ENCODE measurements around the gene MAST2.
"Not testable (repeated sequence)": the region's sequence is repeated elsewhere in the genome, so short reads cannot be mapped to it uniquely, and the experiment has no call there.

Gene MAST2

DNA sequence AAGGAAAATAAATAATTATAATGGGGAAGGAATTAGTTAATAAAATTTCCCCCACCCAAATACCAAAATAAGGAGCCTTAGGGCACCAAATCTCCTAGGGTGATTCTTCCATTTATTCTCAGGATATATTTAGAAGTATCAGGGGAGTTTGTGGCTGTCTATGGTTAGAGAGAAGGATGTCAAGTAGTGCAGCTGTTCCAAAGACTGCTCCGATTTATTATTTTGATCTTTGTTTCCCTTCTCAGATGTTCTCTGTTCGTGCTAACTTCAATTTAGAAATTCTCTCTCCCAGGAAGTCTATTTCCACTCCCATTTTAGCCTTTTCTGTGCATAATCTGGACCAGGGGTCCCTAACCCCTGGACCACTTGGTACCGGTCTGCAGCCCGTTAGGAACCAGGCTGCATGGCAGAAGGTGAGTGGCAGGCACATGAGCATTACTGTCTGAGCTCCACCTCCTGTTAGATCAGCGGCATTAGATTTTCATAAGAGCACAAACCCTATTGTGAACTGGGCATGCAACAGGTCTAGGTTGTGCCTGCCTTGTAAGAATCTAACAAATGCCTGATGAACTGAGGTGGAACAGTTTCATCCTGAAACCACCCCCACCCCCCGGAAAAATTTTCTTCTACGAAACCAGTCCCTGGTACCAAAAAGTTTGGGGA is 9.3 kb upstream of the MAST2 start:
- ChIA-PET CTCF (no interaction called here), POLR2A (no interaction called here)
- no peak for TF ChIP-seq CTCF (IDR thresholded peaks at IDR 0.05; ENCODE audit: control extremely low read depth, extremely low read depth, low read depth, missing control alignments)
- DNase-seq (ENCODE audit: extremely low spot score) = no peak

- no peak for DNase-seq (ENCODE audit: extremely low spot score)
- POLR2A ChIA-PET = no interaction called here
- TF ChIP-seq CTCF (IDR thresholded peaks at IDR 0.05; ENCODE audit: control extremely low read depth, extremely low read depth, low read depth, missing control alignments) = no peak
- CTCF ChIA-PET = no interaction called here
These were observed 7.0 kb upstream of the MAST2 start for GRCh38 chr1:45796381-45796780.

DNA sequence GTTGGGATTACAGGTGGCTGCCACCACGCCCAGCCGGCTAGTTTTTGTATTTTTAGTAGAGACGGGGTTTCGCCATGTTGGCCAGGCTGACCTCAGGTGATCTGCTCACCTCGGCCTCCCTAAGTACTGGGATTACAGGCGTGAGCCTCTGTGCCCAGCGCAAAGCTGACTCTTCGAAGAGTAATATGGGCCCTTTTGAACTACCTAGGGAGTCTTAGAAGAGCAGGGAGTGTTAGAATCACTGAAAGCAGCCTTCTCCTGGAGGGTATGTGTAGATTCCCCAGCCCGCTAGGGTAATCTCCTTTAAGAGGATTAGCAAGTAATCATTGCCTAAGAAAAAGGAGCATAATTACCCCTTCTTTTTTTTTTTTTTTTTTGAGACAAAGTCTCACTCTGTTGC is 6.5 kb upstream of the MAST2 start:
- POLR2A ChIA-PET = interaction anchor here (0.6 kb wide), 1 partner anchor 199 kb away, joined by 3 read pairs; no protein-coding TSS in a partner anchor
- no peak for DNase-seq (ENCODE audit: extremely low spot score)
- CTCF ChIA-PET = no interaction called here
- TF ChIP-seq CTCF (IDR thresholded peaks at IDR 0.05; ENCODE audit: control extremely low read depth, extremely low read depth, low read depth, missing control alignments) = no peak

DNA sequence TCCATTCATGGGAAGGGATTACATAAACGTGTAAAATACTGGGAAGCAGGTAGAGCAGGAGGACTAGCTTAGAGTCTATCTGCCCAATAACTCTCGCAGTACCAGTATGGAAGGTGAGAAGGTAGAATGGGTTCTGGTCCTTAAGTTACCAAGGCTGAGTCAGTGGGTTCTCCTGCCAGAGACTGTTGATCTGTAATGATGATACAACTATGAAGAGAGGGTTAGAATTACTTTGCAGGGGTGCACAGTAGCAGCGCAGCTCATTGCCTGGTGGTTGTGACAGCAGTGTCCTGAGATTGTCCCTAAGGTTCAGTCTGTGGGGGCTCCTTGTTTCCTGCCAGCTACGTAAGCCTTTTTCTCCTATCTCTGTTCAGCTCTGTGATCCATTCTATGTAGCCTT is 2.5 kb upstream of the MAST2 start:
- CTCF ChIA-PET = interaction anchor here (0.8 to 1.8 kb wide), 4 partner anchors 9 to 423 kb away, joined by 3 to 4 read pairs (median 3); no protein-coding TSS in a partner anchor
- TF ChIP-seq CTCF (IDR thresholded peaks at IDR 0.05; ENCODE audit: control extremely low read depth, extremely low read depth, low read depth, missing control alignments) = no peak
- POLR2A ChIA-PET = no interaction called here
- DNase-seq (ENCODE audit: extremely low spot score) = no peak

DNA sequence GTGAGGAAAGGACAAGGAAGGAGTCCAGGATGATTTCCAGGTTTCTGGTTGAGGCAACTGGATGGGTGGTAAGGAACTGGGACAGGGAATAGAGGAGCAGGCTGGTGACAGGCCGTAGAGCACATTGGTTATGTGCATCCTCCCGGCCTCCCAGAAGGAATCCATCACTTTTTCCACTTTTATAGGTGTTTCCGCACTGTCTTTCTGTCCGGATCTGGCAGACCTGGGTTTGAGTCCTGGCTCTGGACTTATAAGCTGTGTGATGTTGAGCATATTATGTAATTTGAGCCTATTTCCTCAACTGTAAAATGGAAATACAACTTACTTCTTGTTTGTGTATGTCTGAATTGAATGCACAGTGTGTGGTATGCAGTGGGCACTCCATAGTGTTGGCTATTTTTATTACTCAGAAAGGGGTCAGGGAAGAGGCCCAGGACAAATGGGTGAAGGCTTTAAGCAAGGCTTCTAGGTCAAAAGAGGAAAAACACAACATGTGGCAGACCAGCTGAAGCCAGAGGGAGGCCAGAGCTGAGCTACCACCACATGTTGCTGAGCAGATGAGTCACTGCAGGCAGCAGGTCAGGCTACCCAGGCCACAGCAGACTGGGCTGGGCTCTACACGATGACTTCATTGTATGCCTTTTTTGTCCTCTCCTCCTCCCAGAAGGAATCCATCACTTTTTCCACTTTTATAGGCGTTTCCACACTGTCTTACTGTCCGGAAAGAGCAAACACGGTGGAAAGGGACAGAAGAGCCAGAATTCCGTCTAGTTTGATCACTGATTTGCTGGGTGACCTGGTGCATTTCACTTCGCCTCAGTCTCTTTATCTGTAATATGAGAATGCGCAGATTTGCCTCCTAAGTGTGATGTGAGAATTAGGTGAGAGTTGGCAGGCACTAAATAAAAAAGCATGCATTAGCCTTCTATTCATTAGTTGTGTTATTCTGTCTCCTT is 791 bp upstream of the MAST2 start:
- ChIA-PET POLR2A (interaction anchor here (0.6 kb wide), 1 partner anchor 115 kb away, joined by 3 read pairs; no protein-coding TSS in a partner anchor), CTCF (interaction anchor here (1.5 kb wide), 1 partner anchor 29 kb away, joined by 4 read pairs; no protein-coding TSS in a partner anchor)
- DNase-seq (ENCODE audit: extremely low spot score) = peak; percentile 75
- no peak for TF ChIP-seq CTCF (IDR thresholded peaks at IDR 0.05; ENCODE audit: control extremely low read depth, extremely low read depth, low read depth, missing control alignments)

GRCh38 chr1:45803781-45804668 is 613 bp downstream of the MAST2 start:
- DNase-seq (ENCODE audit: extremely low spot score); CTCF ChIA-PET: not testable (repeated sequence)
- POLR2A ChIA-PET = interaction anchor here (0.7 kb wide), 1 partner anchor 133 kb away, joined by 3 read pairs; no protein-coding TSS in a partner anchor
